Thyroid gland (tissue), 4 donors: ENCODE results near the gene SIRPB1.

ENCODE experiments used
- POLR2A ChIP-seq, 2 donors: fragments of 450-650 bp; IDR thresholded peaks; one replicate each; pipeline ENCODE4 v1.6.1; 2017; ENCODE audit warnings: antibody characterized with exemption in 2 of 2, mild to moderate bottlenecking in 2 of 2, moderate library complexity in 1 of 2
- TF ChIP-seq, protein P1 (sequence below), 6 experiments: fragments of 200-600 bp in 3 of 6; fragments of 450-650 bp in 3 of 6; sonication (generic) in 3 of 6; IDR thresholded peaks; one replicate each; pipeline ENCODE4 v1.5.1; 2016 to 2019; ENCODE audit warnings: antibody characterized with exemption in 6 of 6, mild to moderate bottlenecking in 2 of 6, inconsistent platforms in 1 of 6, moderate library complexity in 1 of 6

- TF ChIP-seq, protein P1, sequence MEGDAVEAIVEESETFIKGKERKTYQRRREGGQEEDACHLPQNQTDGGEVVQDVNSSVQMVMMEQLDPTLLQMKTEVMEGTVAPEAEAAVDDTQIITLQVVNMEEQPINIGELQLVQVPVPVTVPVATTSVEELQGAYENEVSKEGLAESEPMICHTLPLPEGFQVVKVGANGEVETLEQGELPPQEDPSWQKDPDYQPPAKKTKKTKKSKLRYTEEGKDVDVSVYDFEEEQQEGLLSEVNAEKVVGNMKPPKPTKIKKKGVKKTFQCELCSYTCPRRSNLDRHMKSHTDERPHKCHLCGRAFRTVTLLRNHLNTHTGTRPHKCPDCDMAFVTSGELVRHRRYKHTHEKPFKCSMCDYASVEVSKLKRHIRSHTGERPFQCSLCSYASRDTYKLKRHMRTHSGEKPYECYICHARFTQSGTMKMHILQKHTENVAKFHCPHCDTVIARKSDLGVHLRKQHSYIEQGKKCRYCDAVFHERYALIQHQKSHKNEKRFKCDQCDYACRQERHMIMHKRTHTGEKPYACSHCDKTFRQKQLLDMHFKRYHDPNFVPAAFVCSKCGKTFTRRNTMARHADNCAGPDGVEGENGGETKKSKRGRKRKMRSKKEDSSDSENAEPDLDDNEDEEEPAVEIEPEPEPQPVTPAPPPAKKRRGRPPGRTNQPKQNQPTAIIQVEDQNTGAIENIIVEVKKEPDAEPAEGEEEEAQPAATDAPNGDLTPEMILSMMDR (IDR thresholded peaks at IDR 0.05), result no peak
- no peak for TF ChIP-seq POLR2A (IDR thresholded peaks at IDR 0.05)
These were observed 762 bp downstream of the SIRPB1 start for GRCh38 chr20:1618954-1619540.
